Esophagus squamous epithelium (tissue), 5 donors: ENCODE results near the gene DYRK1A. TPM values are rescaled to one million over a fixed set of nuclear protein-coding genes. Genes with fewer than 3 reads are reported as not detected.

Experiments
- DNase-seq: peaks from one replicate; lab custom pipeline; 2025; lab: John Stamatoyannopoulos, UW
- H3K27ac ChIP-seq, 4 donors: fragments of 200-600 bp; sonication (generic); one replicate each; pipeline ENCODE4 v1.5.1; 2016 to 2019; ENCODE audit warnings: mild to moderate bottlenecking in 1 of 4
- H3K27me3 ChIP-seq, 4 donors: fragments of 200-600 bp; sonication (generic); 1 replicate in 3 of 4; 2 replicates in 1 of 4; pipeline versions ENCODE4 v1.5.1 to v1.6.0; 2017 to 2021; ENCODE audit warnings: antibody characterized with exemption in 1 of 4
- H3K36me3 ChIP-seq, 3 donors: fragments of 200-600 bp; sonication (generic); one replicate each; pipeline ENCODE4 v1.5.1; 2016 to 2019
- H3K4me1 ChIP-seq, 3 donors: fragments of 200-600 bp; sonication (generic); one replicate each; pipeline ENCODE4 v1.5.1; 2017 to 2019
- H3K4me3 ChIP-seq, 4 donors: fragments of 200-600 bp; sonication (generic); 1 replicate in 3 of 4; 2 replicates in 1 of 4; pipeline ENCODE4 v1.5.1; 2016 to 2019; ENCODE audit warnings: mild to moderate bottlenecking in 2 of 4, moderate library complexity in 1 of 4
- H3K9me3 ChIP-seq, 3 donors: fragments of 200-600 bp; sonication (generic); one replicate each; pipeline ENCODE4 v1.5.1; 2016 to 2019
- POLR2A ChIP-seq, 4 donors: fragments of 450-650 bp; IDR thresholded peaks; one replicate each; pipeline ENCODE4 v1.6.1; 2017; ENCODE audit warnings: antibody characterized with exemption in 4 of 4, mild to moderate bottlenecking in 4 of 4, moderate library complexity in 3 of 4
- WGBS, 2 donors: methylation state at CpG; one replicate each; pipeline ENCODE4 v1.1.5; 2018; 5-methylcytosine and 5-hydroxymethylcytosine counted together
- intact Hi-C: fragments of 100-400 bp; cut with DNase I; formaldehyde crosslinking; loops from one replicate; pipeline ENCODE4 v1.15.0; 2022
- total RNA-seq, 4 donors: library from RNA; depleted of rRNA; stranded (reverse); fragments of >200 nt; gene quantifications; one replicate each; pipeline ENCODE4 v1.1.0, GENCODE V29; 2016
- TF ChIP-seq, protein P1 (sequence below), 6 experiments: fragments of 450-650 bp in 4 of 6; fragments of 200-600 bp in 2 of 6; sonication (generic) in 2 of 6; IDR thresholded peaks; one replicate each; pipeline ENCODE4 v1.5.1; 2016 to 2019; ENCODE audit warnings: antibody characterized with exemption in 6 of 6, mild to moderate bottlenecking in 4 of 6, moderate library complexity in 4 of 6
- donor health status: DM: yes; HTN: yes; CAD: no.

Gene DYRK1A
- total RNA-seq, 4 donors from 2014 or later, result 37.8 to 61.0 (median 45.4) TPM

DNA sequence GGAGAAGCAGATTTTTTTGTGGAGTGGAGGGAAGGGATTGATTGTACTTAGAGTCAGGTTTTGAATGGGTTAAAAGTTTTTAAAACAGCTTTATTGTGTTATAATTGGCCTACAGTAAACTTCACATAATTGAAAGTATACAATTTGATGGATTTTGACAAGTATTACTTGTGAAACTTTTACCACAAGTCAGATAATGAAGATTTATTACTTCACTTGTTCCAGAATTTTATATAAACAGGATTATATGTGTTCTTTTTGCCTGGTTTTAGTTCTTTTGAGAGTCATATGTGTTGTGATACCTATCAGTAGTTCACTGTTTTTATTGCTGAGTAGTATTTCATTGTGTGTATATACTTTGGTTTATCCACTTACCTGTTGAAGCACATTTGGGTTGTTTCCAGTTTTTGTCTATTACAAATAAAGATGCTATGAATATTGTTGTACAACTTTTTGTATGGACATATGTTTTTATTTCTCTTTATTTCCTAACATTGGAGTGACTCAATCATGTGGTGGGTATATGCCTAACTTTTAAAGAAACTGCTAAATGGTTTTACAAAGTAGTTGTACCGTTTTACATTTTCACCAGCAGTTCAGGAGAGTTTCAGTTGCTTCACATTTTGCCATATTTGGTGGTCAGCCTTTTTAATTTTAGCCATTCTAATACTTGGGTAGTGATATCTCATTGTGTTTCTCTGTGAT, 71.0 kb downstream of the DYRK1A start:
- Histone ChIP-seq H3K4me3 (no peak overlapping the region), H3K9me3 (no peaks in the 10 kb centered on the region), H3K27me3 (no peaks in the 10 kb centered on the region), H3K27ac (no peak overlapping the region), H3K36me3 (no peaks in the 10 kb centered on the region), H3K4me1 (peaks cover 10 to 51% (median 13%) of the 10 kb centered on the region in 3 donors)
- 62 to 63% methylated on average over 1 of the region's 1 CpG for WGBS, 2 donors
- TF ChIP-seq, protein P1, sequence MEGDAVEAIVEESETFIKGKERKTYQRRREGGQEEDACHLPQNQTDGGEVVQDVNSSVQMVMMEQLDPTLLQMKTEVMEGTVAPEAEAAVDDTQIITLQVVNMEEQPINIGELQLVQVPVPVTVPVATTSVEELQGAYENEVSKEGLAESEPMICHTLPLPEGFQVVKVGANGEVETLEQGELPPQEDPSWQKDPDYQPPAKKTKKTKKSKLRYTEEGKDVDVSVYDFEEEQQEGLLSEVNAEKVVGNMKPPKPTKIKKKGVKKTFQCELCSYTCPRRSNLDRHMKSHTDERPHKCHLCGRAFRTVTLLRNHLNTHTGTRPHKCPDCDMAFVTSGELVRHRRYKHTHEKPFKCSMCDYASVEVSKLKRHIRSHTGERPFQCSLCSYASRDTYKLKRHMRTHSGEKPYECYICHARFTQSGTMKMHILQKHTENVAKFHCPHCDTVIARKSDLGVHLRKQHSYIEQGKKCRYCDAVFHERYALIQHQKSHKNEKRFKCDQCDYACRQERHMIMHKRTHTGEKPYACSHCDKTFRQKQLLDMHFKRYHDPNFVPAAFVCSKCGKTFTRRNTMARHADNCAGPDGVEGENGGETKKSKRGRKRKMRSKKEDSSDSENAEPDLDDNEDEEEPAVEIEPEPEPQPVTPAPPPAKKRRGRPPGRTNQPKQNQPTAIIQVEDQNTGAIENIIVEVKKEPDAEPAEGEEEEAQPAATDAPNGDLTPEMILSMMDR (IDR thresholded peaks at IDR 0.05), result no peak
- TF ChIP-seq POLR2A (IDR thresholded peaks at IDR 0.05), result no peak
- no peak for DNase-seq
- intact Hi-C loops, result no loop called here

DNA sequence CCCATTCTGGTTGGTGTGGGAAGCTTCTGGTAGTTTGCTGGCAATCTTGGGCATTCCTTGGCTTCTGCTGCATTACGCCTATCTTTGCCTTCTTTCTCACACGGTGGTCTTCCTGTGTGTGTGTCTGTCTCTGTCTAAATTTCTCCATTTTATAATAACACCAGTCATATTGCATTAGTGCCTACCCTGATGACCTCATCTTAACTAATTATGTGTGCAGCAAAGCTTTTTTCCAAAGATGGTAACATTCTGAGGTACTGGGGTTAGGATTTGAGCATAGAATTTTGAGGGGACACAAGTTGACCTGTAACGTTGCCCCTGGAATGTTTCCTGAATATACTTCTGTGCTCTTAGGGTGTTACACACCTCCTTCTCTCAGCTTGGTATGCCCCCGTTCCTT, 77.1 kb downstream of the DYRK1A start:
- no peak overlapping the region for H3K27ac ChIP-seq
- H3K27me3 ChIP-seq, result no peaks in the 10 kb centered on the region
- H3K4me3 ChIP-seq, result no peak overlapping the region
- WGBS, 2 donors, result 79 to 80% methylated on average over 4 of the region's 4 CpGs
- no peak for TF ChIP-seq POLR2A (IDR thresholded peaks at IDR 0.05)
- TF ChIP-seq, protein P1 (IDR thresholded peaks at IDR 0.05), result no peak
- intact Hi-C loops, result no loop called here
- peaks cover 0 to 50% (median 23%) of the 10 kb centered on the region in 3 donors for H3K4me1 ChIP-seq
- no peak for DNase-seq
- peaks cover 0 to 11% (median 0%) of the 10 kb centered on the region in 3 donors for H3K36me3 ChIP-seq
- no peaks in the 10 kb centered on the region for H3K9me3 ChIP-seq

DNA sequence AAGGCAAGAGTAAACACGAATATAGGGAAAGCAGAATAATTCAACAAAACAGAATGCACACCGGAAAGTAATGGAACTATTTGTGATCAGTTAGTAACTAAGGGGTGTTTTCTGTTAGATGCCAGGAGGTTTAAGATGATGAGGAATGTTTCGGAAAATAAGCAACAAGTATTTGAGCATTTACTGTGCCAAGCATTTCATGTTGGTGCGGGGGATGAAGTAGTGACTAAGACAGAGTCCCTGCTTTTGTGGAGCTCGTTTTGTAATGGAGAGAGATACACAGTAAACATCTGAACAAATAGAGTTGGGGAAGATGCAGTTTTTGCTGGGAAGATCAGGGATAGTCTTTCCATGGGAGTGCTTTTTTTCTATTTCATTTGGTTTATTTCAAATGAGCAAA, 78.7 kb downstream of the DYRK1A start:
- no peak overlapping the region for H3K4me3 ChIP-seq
- WGBS, 2 donors, result 43 to 47% methylated on average over 5 of the region's 5 CpGs
- H3K9me3 ChIP-seq, result no peaks in the 10 kb centered on the region
- peaks cover 0 to 20% (median 0%) of the 10 kb centered on the region in 3 donors for H3K36me3 ChIP-seq
- no peaks in the 10 kb centered on the region for H3K27me3 ChIP-seq
- intact Hi-C loops, result no loop called here
- DNase-seq, result no peak
- TF ChIP-seq, protein P1 (IDR thresholded peaks at IDR 0.05), result no peak
- no peak for TF ChIP-seq POLR2A (IDR thresholded peaks at IDR 0.05)
- no peak overlapping the region for H3K27ac ChIP-seq
- H3K4me1 ChIP-seq, result peaks cover 0 to 55% (median 23%) of the 10 kb centered on the region in 3 donors

DNA sequence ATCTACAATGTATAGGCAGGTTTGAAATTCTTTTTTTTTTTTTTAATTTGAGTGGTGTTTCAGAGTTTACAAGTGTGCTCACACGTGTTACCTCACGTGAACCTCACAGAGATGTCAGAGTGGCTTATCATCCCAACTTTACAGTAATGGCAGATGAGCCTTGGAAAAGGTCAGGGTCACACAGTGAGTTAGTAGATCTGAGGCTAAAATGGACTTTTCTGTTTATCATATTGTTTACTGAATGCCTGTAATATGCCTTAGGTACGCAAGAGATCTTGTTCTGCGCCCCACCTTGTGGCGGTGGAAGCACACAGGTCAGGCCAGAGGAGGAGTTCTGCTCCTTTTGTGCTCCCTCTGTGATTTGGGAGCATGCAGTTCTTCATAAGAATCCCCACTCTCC, 80.0 kb downstream of the DYRK1A start:
- Histone ChIP-seq H3K4me1 (peaks cover 0 to 68% (median 28%) of the 10 kb centered on the region in 3 donors), H3K27me3 (no peaks in the 10 kb centered on the region), H3K9me3 (no peaks in the 10 kb centered on the region), H3K36me3 (peaks cover 0 to 20% (median 0%) of the 10 kb centered on the region in 3 donors), H3K27ac (no peak overlapping the region), H3K4me3 (no peak overlapping the region)
- 90 to 99% methylated on average over 5 of the region's 5 CpGs for WGBS, 2 donors
- DNase-seq, result no peak
- TF ChIP-seq, protein P1 (IDR thresholded peaks at IDR 0.05), result no peak
- TF ChIP-seq POLR2A (IDR thresholded peaks at IDR 0.05), result no peak
- intact Hi-C loops, result no loop called here

DNA sequence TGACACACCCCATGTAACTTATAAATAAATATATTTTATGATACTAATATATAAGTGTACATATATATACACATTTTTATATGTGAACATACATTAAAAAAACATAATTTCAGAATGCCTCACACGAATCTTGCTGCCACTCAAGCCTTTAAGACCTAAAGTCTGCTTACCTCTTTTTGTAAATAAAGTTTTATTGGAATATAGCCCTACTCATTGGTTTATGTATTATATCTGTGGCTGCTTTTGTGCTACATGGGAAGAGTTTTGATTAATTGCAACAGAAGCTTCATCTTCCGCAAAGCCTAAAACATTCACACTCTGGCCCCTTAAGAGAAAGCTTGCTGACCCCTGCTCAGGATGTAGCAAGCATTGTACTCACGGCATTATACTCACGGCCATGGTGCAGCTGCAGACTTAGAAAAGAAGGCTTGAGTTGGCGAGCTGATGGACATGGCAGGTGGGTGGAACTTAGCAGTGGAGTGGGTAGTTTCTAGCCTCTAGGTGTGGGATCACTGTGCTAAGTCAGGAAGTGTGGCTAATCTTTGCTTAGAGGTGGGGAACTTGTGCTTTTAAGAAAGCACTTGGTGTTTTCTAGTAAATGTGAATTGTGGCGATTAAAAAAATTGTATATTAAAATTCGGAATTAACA, 80.8 kb downstream of the DYRK1A start:
- Histone ChIP-seq H3K4me3 (no peak overlapping the region), H3K27me3 (no peaks in the 10 kb centered on the region), H3K4me1 (peaks cover 5 to 77% (median 33%) of the 10 kb centered on the region in 3 donors), H3K36me3 (peaks cover 0 to 20% (median 0%) of the 10 kb centered on the region in 3 donors), H3K27ac (no peak overlapping the region), H3K9me3 (no peaks in the 10 kb centered on the region)
- no peak for DNase-seq
- TF ChIP-seq POLR2A (IDR thresholded peaks at IDR 0.05), result no peak
- TF ChIP-seq, protein P1 (IDR thresholded peaks at IDR 0.05), result no peak
- WGBS, 2 donors, result 76 to 88% methylated on average over 7 of the region's 7 CpGs
- intact Hi-C loops, result no loop called here
